Activated CD4-positive, alpha-beta T cell treated with anti-CD3 and anti-CD28 coated beads, Interleukin-2, amount 50 U/mL, for 16 hours (primary cell): ENCODE data around the gene DIP2B.
A peak's percentile ranks its signal among the peaks of the same experiment; 100 is the strongest.
"Not testable (repeated sequence)": the region's sequence is repeated elsewhere in the genome, so short reads cannot be mapped to it uniquely, and the experiment has no call there.

Experiments used
- DNase-seq: peaks from one replicate; pipeline ENCODE4 v3.0.0-alpha.2; 2020

DIP2B gene

DNA sequence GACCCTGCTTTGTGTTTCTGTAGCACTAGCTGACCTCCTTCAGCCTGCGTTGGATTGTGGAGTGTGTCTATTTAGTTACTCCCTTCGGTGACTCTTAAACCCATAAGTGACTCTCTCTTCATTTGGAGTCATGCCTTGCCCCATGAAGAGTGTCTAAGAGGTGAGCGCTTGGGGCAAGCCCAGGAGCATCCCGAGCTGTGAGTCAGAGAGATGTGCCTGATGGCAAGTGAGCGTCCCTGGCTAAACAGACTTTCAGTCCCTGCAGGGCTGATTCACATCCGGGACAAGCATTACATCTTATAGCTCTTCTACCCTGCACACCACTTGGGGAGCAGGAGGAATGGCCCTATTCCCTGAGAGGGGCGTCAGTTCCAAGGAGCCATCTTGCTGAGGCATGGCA, 234.8 kb downstream of the DIP2B start:
- no peak for DNase-seq

DNA sequence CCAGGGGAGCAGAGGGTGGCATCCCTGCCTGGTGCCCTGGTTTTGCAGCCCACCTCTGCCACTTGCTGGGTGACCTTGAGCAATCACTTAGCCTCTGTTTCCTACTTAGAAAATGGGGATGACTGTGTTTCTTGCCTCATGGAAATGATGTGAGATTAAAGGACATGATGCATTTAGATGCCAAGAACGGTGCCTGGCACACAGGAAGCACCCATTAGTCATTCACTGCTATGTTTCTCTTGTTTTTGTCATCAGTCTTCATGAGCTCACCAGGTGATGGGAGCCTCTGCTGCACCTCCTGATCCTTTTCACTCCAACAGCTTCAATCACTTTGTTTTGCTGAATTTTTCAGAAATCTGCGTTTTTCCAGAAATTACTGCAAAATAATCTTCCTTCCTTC, 235.5 kb downstream of the DIP2B start:
- DNase-seq: peak; percentile 36

DNA sequence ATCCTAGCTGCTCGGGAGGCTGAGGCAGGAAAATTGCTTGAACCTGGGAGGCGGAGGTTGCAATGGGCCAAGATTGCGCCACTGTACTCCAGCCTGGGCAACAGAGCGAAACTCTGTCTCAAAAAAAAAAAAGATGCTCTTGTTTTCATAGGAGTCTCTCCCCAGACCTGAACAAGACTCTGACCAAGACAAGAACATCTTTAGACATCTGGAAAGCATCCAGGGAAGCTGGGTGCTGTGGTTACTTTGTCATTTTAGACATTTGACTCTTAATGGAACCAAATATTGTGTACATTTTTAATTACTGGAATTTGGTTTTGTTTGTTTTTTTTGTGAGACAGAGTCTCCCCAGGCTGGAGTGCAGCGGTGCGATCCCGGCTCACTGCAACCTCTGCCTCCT, 238.0 kb downstream of the DIP2B start:
- no peak for DNase-seq

DNA sequence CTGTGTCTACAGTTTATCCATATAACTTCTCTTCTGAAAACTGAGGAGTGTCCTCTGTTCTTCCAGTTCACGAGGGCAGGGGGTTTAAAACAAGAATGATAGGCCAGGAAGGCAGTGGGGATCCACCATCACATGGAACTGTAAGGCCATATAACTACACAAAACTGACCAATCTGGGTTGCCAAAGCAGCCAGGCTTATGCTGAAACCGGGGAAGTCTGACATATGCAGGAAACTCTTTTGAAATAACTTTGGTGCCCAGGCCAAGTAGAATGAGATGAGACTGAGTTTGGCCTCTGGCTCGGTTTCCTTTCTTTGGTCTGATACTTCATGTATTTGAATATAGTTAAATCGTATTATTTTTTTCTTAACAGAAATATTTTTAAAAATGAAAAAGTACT, 241.1 kb downstream of the DIP2B start:
- no peak for DNase-seq

DNA sequence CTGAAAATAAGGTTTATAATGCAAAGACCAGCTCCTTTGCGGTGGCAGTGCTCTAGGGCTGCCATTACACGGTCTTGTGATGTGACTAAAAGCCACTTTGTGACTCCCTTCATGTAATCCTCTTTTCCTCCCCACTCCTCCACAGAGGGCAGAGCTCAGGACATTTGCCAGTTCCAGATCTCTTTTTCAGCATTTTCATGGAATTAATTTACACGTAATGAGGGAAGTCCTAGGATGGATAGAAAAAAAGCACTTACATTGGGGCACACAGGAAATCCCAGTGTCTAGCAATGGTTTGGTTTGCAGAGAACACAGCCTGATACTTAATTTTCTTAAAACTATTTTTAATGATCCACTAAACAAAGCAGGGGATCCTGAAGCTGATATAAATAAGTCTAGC, 241.6 kb downstream of the DIP2B start:
- no peak for DNase-seq

DNA sequence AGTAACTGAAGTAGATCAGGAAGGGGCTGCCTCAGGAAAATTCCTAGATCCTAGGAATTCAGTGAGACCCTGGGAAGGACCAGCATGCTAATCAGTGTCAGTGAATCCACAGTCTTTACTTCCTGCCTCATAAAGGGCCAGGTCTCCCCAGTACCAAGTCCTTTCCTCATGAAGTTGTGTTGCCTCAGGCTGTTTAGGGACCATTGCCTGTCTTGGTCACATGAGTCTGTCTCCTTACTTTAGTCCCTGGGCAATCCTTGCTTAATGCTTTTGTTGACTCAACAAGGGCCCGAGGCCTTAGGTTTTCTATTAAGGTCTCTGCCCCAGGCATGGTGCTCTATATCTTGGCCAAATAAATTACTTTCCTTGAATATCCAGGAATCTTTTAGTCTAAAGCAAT, 243.0 kb downstream of the DIP2B start:
- DNase-seq: no peak

DNA sequence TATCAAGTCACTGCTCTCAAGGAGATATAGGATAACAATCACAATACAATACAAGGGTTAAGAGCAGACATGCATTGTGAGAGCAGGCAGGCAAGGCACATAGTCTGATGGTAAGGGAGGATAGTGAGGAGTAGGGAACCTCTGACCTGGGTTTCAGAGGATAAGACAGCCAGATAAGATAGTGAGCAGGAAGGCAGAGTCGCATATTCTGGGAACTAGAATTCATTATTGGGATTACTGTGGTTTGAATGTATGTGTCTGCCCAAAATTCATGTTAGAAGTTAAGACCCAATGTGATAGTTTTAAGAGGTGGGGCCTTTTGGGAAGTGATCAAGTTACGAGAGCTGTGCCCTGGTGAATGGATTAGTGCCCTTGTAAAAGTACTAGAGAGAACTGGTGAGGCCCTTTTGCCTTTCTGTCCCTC, 244.7 kb downstream of the DIP2B start:
- DNase-seq: no peak

DNA sequence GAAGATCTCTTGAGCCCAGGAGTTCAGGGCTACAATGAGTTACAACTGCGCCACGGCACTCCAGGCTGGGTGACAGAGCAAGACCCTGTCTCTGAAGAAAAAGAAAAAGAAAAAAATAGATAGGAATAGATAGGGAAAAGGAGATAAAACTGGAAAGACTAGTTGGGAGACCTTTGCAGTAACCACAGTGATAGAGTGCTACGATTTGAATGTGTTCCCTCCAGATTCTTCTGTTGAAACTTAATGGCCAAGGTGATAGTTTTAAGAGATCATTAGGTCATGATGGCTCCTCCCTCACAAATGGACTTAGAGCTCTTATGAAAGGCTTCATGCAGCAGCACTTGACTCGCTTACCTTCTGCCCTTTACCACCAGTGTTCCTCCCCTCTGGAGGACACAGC, 245.6 kb downstream of the DIP2B start:
- DNase-seq: no peak

DNA sequence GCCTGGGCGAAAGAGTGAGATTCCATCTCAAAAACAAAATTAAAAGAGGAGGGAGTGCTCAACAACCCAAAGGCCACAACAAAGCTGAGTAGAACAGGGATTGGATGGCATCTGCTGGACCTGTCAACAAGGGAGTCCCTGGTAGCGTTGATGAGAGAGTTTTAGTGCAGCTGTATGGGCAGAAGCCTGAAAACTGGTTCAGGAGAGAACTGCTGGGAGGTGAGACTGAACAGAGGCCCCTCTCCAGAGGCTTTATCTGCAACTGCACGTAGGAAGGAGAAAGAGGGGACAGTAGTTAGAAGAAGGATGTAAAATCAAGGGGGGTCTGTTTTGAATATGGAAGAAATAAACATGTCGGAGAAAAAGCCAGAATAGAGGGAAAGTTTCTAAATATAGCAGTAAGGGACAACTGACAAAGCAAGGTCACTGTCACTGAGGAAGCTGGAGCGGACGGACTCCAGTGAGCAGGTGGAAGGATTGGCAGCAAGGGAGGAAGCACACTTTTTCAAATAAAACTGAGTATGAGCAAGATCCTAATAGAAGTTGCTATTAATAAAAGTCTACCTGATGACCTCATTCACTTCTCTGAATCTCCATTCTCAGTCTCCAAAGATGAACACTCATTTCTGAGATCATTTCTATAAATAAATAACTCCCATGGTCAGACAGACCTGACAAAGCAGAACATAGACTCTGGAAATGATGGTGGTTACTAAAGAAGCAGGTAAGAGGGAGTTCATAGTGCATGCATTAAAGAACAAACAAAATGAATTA, 247.3 kb downstream of the DIP2B start:
- no peak for DNase-seq

DNA sequence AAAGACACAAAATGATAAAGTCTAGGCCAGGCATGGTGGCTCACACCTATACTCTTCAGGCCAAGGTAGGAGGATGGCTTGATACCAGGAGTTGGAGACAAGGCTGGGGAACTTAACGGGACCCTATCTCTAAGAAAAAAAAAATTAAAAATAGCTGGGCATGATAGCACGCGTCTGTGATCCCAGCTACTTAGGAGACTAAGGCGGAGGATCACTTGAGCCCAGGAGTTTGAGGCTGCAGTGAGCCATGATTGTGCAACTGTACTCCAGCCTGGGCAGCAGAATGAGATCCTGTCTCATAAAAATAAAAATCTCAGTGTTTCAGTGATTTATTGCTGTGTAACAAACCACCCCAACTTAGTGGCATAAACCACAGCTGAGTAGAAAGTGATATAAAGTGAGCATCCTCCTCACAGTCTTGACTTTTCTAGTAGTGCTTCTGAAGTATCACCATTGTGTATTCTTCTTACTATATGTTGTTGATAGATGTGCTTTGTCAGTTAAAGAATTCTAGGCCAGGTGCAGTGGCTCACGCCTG, 248.5 kb downstream of the DIP2B start:
- no peak for DNase-seq

DNA sequence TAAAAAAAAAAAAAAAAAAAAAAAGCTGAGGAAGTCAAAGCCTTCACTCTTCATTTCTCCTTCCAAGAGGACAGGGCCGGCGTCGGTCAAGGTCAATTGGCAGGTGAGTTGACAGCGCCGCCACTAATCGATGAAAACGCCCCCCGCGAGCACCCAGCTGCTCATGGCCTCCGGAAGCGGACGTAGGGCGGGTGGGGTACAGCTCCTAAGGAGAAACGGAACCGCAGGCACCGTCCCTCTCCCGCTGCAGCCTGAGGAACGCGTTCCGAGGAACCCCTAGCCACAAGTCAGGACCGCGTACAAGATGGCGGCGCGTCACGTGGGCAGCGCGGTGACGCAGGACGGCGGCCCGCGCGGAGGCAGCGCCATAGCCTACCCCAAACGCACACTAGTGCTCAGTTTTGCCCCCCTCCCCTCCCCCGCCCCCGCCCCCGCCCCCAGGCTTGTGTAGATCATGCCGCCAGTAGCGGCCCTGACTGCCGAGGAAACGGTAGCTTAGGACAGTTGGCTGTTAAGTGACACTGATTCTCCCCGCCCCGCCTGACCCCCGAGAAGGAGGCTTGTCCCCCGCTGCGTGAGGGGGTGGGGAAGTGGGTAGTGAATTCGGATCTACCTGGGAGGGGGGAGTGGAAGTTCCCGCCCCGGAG, 259.0 kb downstream of the DIP2B start, which contains the start of gene ATF1:
TSS of gene ATF1 (plus strand) at position 463 of the 647 bp plus-strand sequence. CDS start 16,045 bp downstream, outside the sequence.
- peak; percentile 93 for DNase-seq

DNA sequence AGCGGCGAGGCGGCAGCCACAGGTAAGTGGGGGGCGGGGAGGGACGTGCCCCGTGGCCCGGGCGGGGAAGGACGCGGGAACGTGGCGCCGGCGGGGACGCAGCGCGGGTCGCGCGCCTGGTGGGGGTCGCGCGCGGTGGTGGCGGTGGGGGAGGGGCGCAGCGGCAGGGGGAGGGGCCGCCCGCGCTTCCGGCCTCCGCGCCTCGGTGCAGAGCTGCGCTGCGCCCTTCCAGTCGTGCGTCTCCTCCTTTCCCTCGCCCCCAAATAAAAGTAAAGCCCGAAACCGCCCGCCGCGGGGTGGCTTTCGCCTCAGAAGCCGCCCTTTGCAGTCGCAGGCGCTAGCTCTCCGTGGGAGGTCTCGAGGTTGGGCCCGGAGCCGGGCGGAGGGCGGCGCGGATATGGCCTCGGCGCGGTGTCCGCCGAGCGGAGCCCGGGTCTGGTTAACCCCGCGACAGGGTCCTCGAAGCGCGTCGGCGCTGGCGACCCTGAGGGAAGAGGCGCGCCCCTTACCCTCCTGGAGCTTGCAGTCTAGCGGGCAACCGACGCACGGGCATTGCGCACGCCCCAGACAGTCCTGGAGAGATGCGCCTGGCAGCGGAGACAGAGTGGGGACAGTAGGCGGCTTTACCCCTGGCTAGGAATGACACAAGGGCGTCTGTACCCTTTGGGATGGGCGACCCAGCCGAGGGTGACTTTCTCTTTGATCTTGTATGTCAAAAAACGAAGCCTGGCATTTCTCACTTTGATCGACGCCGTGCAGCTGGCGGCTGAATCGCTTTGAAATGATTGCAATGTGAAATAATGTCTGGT, 259.7 kb downstream of the DIP2B start:
- DNase-seq: peak; percentile 79

DNA sequence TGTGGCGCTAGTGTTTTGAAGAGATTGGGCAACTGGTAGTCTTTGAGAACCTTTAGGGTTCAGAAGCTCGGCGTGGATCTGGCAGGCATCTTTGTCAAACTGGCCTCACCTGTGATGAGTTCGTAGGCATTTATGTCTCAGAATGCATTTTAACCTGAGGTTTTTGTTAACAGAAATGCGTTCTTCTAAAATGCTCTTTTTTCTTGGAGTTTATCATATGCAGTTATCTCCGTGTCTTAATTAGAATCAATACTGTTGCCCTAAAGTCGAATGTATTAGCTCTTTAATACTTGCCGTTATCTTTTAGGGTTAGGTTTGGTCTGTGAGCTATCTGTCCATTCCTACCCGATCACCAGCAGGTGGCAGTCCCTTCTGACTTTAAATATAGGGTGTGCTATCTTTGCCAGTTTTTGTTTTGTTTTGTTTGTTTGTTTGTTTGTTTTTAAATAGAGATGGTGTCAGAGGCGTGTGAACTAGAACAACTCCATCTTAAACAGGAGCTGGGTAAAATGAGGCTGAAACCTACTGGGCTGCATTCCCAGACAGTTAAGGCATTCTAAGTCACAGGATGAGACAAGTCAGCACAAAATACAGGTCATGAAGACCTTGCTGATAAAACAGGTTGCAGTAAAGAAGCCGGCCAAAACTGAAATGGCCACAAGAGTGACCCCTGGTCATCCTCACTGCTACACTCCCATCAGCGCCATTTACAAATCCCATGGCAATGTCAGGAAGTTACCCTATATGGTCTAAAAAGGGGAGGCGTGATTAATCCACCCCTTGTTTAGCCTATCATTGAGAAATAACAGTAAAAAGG, 260.5 kb downstream of the DIP2B start:
- peak; percentile 67 for DNase-seq

DNA sequence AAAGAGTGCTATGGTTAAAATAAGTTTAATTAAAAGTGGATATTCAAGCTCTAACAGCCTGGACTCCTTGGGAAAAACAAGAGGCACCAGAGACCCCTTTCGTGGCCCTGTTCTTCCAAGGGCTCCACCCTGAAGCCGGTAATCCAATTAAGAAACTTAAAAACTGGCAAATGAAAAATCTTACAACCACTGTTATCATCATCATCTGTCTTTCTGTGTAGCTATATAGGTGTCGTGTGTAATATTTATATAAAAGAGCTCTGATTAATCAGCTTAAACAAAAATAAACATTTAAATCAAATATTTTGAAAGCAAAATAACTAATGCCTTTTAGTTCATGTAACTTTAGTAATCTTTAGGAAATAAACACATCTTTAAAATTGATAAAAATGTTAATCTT, 263.6 kb downstream of the DIP2B start:
- no peak for DNase-seq

DNA sequence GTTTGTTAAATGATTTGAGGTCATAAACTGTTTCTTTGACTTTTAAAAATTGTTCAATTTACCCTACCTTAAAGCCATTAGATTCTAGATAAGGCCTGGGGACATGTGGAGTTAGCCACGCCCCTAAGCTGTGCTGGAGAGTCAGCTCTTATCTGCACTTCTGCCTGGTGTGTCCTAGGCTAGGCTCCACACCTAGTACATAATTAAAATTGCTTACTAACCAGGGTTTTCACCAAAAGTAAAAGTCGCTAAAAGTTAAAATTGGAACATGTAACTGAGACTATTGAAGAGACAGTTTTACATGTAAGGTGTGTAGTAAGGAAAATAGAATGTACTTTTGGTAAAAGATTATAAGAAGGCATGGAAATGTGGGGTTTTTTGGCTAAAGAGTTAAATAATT, 264.0 kb downstream of the DIP2B start:
- DNase-seq: not testable (repeated sequence)

DNA sequence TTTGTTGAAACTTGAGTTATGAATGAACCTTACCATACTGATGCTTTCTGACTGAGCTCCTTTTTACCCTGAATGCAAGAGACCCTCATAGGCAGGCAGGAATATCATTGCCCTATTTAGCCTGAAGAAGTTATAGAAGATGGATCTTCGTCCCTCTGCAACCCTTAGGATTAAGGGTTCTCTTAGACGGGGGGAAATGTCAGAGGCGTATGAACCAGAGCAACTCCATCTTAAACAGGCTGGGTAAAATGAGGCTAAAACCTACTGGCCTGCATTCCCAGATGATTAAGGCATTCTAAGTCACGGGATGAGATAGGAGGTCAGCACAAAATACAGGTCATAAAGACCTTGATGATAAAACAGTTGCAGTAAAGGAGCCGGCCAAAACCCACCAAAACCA, 266.6 kb downstream of the DIP2B start:
- DNase-seq: no peak

DNA sequence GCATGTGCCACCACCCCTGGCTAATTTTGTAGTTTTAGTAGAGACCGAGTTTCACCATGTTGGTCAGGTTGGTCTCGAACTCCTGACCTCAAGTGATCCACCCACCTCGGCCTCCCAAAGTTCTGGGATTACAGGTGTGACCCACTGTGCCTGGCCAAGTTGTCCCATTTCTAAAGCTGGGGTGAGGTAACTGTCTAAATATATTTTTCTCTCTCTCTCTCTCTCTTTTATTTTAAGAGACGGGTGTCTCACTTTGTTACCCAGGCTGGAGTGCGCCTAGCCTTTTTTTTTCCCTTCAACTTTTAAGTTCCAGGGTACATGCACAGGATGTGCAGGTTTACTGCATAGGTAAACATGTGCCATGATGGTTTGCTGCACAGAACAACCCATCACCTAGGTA, 267.7 kb downstream of the DIP2B start:
- DNase-seq: no peak

DNA sequence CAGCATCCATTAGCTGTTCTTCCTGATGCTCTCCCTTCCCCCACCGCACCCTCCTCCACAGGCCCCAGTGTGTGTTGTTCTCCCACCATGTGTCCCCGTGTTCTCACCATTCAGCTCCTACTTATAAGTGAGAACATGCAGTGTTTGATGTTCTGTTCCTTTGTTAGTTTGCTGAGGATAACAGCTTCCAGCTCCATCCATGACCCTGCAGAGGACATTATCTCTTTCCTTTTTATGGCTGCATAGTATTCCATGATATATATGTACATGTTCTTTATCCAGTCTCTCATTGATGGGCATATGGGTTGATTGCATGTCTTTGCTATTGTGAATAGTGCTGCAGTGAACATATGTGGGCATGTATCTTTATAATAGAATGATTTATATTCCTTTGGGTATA, 268.1 kb downstream of the DIP2B start:
- no peak for DNase-seq

DNA sequence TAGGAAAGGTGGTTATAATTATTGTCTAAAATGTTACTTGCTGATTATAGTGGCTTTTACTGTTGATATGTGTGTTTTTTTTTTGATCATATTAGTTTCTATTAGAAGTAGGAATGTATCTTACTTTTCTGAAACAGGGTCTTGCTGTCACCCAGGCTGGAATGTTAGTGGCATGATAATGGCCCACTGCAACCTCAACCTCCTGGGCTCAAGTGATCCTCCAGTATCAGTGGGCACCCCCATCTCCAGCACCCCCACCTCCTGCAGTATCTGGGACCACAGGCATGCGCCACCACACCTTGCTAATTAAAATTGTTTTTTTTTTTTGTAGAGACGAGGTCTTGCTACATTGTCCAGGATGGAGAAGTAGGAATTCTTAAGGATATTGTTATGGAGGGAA, 270.5 kb downstream of the DIP2B start:
- DNase-seq: no peak

DNA sequence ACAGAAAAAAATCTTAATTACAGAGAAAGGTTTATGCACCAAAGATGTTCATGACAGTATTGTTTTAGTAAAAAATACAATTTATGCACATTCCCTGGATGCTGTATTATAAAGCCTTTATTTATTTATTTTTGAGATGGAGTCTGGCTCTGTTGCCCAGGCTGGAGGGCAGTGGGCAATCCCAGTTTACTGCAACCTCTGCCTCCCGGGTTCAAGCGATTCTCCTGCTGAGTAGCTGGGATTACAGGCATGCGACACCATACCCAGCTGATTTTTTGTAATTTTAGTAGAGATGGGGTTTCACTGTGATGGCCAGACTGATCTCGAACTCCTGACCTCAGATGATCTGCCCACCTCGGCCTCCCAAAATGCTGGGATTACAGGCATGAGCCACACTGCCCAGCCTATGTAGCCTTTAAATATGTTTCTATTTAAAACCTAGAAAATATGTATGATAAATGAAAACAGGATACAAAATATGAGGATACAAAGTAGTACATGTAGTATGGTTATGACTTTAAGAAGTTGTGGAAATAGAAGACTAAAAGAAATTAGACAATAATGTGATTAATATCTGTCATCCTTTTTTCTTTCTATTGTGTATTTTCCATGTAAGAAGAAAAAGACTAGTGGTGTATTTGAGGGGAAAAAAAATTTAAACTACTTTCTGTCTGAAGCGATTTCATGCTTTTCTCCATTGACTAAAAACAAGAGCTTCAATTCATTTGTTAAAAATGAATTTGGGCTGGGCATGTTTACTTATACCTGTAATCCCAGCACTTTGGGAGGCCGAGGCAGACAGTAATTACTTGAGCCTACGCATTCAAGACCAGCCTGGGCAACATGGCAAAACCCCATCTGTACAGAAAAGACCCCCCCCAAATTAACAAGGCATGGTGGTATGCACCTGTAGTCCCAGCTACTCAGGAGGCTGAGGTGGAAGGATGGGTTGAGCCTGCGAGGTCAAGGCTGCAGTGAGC, 272.3 kb downstream of the DIP2B start:
- peak; percentile 34 for DNase-seq
